Effector CD8-positive, alpha-beta T cell (primary cell): ENCODE data around the gene HMGXB3.
"Not testable (repeated sequence)": the region's sequence is repeated elsewhere in the genome, so short reads cannot be mapped to it uniquely, and the experiment has no call there.

Source experiments
- DNase-seq: peaks from one replicate; lab custom pipeline; 2025; lab: John Stamatoyannopoulos, UW

Gene HMGXB3

DNA sequence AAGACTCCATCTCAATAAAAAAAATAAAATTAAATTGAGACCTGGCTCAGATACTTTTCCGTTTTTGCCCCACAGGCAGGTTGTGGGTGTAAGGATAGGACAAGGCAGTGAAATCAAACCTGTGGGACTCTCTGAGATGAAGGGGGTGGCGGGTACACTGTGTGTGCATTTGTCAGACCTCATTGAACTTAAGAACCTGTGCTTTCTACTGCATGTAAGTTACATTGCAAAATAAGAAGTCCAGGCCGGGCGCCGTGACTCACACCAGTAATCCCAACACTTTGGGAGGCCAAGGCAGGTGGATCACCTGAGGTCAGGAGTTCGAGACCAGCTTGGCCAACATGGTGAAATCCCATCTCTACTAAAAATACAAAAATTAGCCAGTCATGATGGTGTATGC, 84.2 kb downstream of the HMGXB3 start:
- not testable (repeated sequence) for DNase-seq

DNA sequence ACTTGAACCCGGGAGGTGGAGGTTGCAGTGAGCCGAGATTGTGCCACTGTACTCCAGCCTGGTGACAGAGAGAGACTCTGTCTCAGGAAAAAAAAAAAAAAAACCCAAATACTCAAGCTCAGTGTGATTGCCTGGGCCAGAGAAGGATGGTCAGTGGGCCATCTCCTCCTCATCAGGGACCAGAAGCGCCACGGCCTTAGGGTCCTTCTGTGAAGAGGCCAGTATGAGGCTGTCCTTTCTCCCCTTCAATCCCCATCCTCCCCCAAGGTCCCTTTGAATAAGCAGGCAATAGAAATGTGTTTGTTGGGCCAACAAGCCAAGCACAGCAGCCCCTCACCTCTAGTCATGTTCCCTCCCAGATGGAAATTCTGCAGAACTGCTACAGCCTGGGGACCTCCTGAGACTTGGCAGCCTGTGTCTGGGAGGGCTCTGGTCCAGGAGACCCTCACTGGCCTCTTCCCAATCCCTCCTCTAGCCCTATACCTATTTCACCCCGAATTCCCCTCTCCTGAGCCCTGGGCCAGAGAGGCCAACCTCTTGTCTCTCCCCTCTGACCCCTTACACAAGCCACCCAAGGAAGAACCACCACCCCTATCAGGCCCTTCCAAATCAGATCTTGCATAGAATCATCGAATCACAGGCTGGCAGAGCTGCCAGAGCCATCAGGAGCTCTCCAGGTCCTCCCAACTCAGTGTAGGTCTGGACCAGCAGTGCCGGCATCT, 84.8 kb downstream of the HMGXB3 start:
- no peak for DNase-seq

DNA sequence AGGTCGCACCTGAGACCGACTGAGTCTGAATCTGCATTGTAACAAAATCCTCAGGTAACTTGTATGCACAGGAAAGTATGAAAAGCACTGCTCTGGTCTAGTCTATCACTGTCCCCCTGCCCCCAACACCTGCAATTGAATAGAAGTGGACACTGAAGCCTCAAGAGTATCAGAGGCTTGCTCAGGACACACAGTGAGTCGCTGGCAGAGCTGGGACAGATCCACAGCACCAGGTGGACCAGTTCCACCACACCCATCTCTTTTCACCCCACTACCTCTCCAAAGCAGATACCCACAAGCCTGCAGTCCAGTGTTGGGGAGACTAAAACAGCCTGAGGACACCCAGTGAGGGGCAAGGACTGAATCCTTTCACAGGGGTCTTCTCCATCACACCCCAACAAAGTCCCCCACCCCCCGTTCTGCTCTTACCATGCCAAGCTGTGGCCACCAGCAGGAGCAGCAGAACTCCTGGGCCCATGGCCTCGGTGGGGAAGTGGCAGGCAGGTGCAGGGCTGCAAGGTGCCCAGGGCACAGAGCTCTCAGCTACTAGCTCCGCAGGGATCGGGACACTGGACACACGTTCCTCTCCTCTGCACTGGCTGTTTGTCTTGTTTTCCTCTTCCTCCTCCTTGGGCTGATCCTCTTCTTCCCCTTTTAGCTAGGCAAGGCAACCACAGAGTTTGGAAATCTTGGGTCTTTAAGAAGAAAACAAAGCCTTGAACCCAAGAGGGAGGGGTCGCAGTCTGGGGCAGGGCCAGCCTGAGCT, 85.6 kb downstream of the HMGXB3 start, which contains the start of gene CSF1R:
Gene CSF1R, minus strand, starts transcription at position 605 of the 766 bp plus-strand sequence. Its CDS starts 127 bp downstream, at position 478.
- no peak for DNase-seq

DNA sequence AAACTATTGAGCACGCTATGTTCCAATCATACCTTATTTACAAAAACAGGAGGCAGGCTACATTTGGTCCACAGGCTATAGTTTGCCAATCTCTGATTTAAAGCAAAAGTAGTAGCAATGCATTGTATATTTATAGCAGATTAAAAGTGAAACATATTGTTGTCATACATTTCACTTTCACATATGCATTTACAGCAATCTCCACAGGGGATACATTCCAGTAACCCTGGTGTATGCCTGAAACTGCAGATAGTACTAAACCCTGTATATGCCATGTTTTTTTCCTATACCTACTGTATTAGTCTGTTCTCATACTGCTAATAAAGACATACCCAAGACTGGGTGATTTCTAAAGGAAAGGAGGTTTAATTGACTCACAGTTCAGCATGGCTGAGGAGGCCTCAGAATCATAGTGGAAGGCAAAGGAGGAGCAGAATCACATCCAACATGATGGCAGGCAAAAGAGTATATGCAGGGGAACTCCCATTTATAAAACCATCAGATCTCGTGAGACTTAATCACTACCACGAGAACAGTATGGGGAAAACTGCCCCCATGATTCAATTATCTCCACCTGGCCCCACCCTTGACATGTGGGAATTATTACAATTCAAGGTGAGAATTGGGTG, 91.7 kb downstream of the HMGXB3 start:
- no peak for DNase-seq

DNA sequence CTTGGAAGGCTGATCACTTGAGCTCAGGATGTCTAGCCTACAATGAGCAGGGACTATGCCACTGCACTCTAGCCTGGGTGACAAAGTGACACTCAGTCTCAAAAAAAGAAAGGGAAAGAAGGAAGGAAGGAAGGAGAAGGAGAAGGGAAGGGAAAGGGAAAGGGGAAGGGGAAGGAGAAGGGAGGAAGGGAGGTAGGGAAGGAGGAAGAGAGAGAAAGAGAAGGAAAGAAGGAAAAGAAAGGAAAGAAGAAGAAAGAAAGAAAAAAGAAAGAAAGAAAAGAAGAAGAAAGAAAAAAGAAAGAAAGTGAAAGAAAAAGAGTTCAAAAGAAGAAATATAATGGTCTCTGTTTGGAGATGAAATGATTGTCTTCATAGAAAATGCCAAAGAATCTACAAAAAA, 96.6 kb downstream of the HMGXB3 start:
- DNase-seq = no peak

DNA sequence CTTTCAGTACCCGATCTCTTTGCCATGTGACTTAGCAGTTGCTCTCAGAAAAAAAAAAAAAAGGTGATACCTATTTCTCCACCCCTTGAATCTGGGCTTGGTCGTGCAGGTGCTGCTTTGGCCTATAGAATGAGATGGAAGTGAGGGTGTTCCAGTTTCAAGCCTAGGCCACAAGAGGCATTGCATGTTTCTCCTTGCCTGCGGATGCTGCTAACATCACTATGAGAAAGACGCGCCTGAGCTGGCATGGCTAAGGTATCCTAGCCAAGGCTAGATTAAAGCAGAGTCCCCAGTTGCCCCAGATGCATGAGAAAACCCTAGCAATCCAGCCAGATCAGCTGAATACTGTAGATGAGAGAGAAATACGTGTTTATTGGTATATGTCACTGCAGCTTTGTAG, 100.5 kb downstream of the HMGXB3 start:
- no peak for DNase-seq
